H9 (cell line): ENCODE results near the gene OPN1SW. TPM values are rescaled to one million over a fixed set of nuclear protein-coding genes. Genes with fewer than 3 reads are reported as not detected.

Source experiments
- DNase-seq: peaks from one replicate; pipeline ENCODE4 v3.0.0-alpha.2; 2017
- H2AFZ ChIP-seq: one replicate; pipeline ENCODE4 v1.6.1; 2013; ENCODE audit warnings: mild to moderate bottlenecking, low read length, control low read depth, moderate library complexity
- H2AK5ac ChIP-seq: 2 replicates; pipeline ENCODE4 v1.6.1; 2013; ENCODE audit warnings: low read length, control low read depth, mixed read lengths; ENCODE audit not compliant: insufficient read length
- H2BK120ac ChIP-seq: one replicate; pipeline ENCODE4 v1.6.1; 2013; ENCODE audit warnings: low read depth, mild to moderate bottlenecking, low read length, control low read depth, inconsistent platforms; ENCODE audit not compliant: poor library complexity, severe bottlenecking
- H2BK12ac ChIP-seq: 2 replicates; pipeline ENCODE4 v1.6.1; 2013; ENCODE audit warnings: low read length, control low read depth, mixed read lengths, low read depth; ENCODE audit not compliant: insufficient read length
- H2BK15ac ChIP-seq: 2 replicates; pipeline ENCODE4 v1.6.1; 2013; ENCODE audit warnings: low read depth, low read length, control low read depth
- H2BK20ac ChIP-seq: one replicate; pipeline ENCODE4 v1.6.1; 2013; ENCODE audit warnings: low read depth, mild to moderate bottlenecking, low read length, control low read depth, inconsistent platforms; ENCODE audit not compliant: poor library complexity, severe bottlenecking
- H2BK5ac ChIP-seq: 2 replicates; pipeline ENCODE4 v1.6.1; 2013; ENCODE audit warnings: low read length, control low read depth, mixed read lengths; ENCODE audit not compliant: insufficient read length
- H3K14ac ChIP-seq: 2 replicates; pipeline ENCODE4 v1.6.1; 2013; ENCODE audit warnings: low read length, control low read depth; ENCODE audit not compliant: insufficient read depth
- H3K18ac ChIP-seq: 2 replicates; pipeline ENCODE4 v1.6.1; 2013; ENCODE audit warnings: low read depth, mild to moderate bottlenecking, mixed read lengths, low read length, control low read depth; ENCODE audit not compliant: insufficient read length
- H3K23ac ChIP-seq: 2 replicates; pipeline ENCODE4 v1.6.1; 2013; ENCODE audit warnings: low read length, control low read depth, mixed read lengths, low read depth; ENCODE audit not compliant: insufficient read length
- H3K23me2 ChIP-seq: 2 replicates; pipeline ENCODE4 v1.6.1; 2013; ENCODE audit warnings: low read depth, mild to moderate bottlenecking, mixed read lengths, low read length, control low read depth; ENCODE audit not compliant: insufficient read length, poor library complexity, severe bottlenecking
- H3K27ac ChIP-seq: 2 replicates; pipeline ENCODE4 v1.5.1; 2013; ENCODE audit warnings: low read length, control low read depth, mixed read lengths, low read depth; ENCODE audit not compliant: insufficient read length
- H3K27me3 ChIP-seq: 2 replicates; pipeline ENCODE4 v1.6.1; 2013; ENCODE audit warnings: low read length, control low read depth, inconsistent platforms; ENCODE audit not compliant: insufficient read depth
- H3K4ac ChIP-seq: 2 replicates; pipeline ENCODE4 v1.6.1; 2013; ENCODE audit warnings: low read depth, mild to moderate bottlenecking, control low read depth, inconsistent platforms, low read length, moderate library complexity
- H3K4me1 ChIP-seq: 2 replicates; pipeline ENCODE4 v1.6.1; 2013; ENCODE audit warnings: low read length, control low read depth, inconsistent platforms; ENCODE audit not compliant: insufficient read depth
- H3K4me2 ChIP-seq: 2 replicates; pipeline ENCODE4 v1.6.1; 2013; ENCODE audit warnings: low read length, control low read depth, mixed read lengths; ENCODE audit not compliant: insufficient read length, insufficient read depth
- H3K56ac ChIP-seq: 2 replicates; pipeline ENCODE4 v1.6.1; 2013; ENCODE audit warnings: low read depth, mild to moderate bottlenecking, mixed read lengths, low read length, control low read depth; ENCODE audit not compliant: insufficient read length
- H3K79me1 ChIP-seq: 2 replicates; pipeline ENCODE4 v1.6.1; 2013; ENCODE audit warnings: low read depth, mild to moderate bottlenecking, moderate library complexity, low read length, control low read depth, inconsistent platforms; ENCODE audit not compliant: insufficient read depth, poor library complexity, severe bottlenecking
- H3K79me2 ChIP-seq: 2 replicates; pipeline ENCODE4 v1.6.1; 2013; ENCODE audit warnings: low read length, control low read depth, inconsistent platforms; ENCODE audit not compliant: insufficient read depth
- H3K9ac ChIP-seq: 2 replicates; pipeline ENCODE4 v1.6.1; 2013; ENCODE audit warnings: low read length, control low read depth, mixed read lengths; ENCODE audit not compliant: insufficient read length; ENCODE audit errors: extremely low read depth
- H3K9me3 ChIP-seq: one replicate; pipeline ENCODE4 v1.6.1; 2013; ENCODE audit warnings: low read depth, low read length, inconsistent platforms; ENCODE audit not compliant: control insufficient read depth
- H3T11ph ChIP-seq: one replicate; pipeline ENCODE4 v1.6.1; 2013; ENCODE audit warnings: mild to moderate bottlenecking, low read length, control low read depth, inconsistent platforms
- H4K20me1 ChIP-seq: one replicate; pipeline ENCODE4 v1.6.1; 2013; ENCODE audit not compliant: control insufficient read depth, insufficient read length, insufficient read depth
- H4K5ac ChIP-seq: 2 replicates; pipeline ENCODE4 v1.6.1; 2013; ENCODE audit warnings: low read depth, mild to moderate bottlenecking, mixed read lengths, low read length, control low read depth; ENCODE audit not compliant: insufficient read length
- H4K8ac ChIP-seq: replicated peaks from 2 replicates; pipeline ENCODE4 v1.6.1; 2013; ENCODE audit warnings: low read length, control low read depth, mixed read lengths, low read depth; ENCODE audit not compliant: insufficient read length
- H4K91ac ChIP-seq: 2 replicates; pipeline ENCODE4 v1.6.1; 2013; ENCODE audit warnings: low read depth, mild to moderate bottlenecking, moderate library complexity, mixed read lengths, low read length, control low read depth; ENCODE audit not compliant: insufficient read length
- H3K27ac Mint-ChIP-seq, 3 experiments: 2 replicates in 2 of 3; 3 replicates in 1 of 3; pipeline ENCODE4 v1.8.0; 2020 to 2021; ENCODE audit warnings: mixed read lengths in 3 of 3, mild to moderate bottlenecking in 1 of 3, moderate library complexity in 1 of 3
- H3K27me3 Mint-ChIP-seq: 2 replicates; pipeline ENCODE4 v1.8.0; 2021; ENCODE audit warnings: low read depth, mild to moderate bottlenecking, moderate library complexity, mixed read lengths
- H3K36me3 Mint-ChIP-seq, 3 experiments: 2 replicates in 2 of 3; 3 replicates in 1 of 3; pipeline ENCODE4 v1.8.0; 2020 to 2021; ENCODE audit warnings: low read depth in 3 of 3, mixed read lengths in 3 of 3; ENCODE audit not compliant: insufficient read depth in 1 of 3
- H3K4me1 Mint-ChIP-seq, 2 experiments: 2 replicates each; pipeline ENCODE4 v1.8.0; 2020; ENCODE audit warnings: mixed read lengths in 2 of 2
- H3K4me3 Mint-ChIP-seq, 2 experiments: 2 replicates in 1 of 2; 3 replicates in 1 of 2; pipeline ENCODE4 v1.8.0; 2020 to 2021; ENCODE audit warnings: mild to moderate bottlenecking in 2 of 2, mixed read lengths in 2 of 2, moderate library complexity in 1 of 2
- H3K9me3 Mint-ChIP-seq, 2 experiments: 2 replicates in 1 of 2; 3 replicates in 1 of 2; pipeline ENCODE4 v1.8.0; 2020; ENCODE audit warnings: mild to moderate bottlenecking in 2 of 2, mixed read lengths in 2 of 2, moderate library complexity in 1 of 2
- CTCF ChIP-seq: fragments of 200-600 bp; sonication (generic); conservative IDR thresholded peaks from 3 replicates; pipeline ENCODE4 v1.8.0; 2021; ENCODE audit warnings: antibody characterized with exemption, mild to moderate bottlenecking
- WGBS: extraction: QIAGEN DNeasy Blood & Tissue Kit; methylation state at CpG from one replicate; pipeline ENCODE4 v1.1.7; 2013; ENCODE audit warnings: missing lambda C conversion rate, low lambda C conversion rate, mixed read lengths; ENCODE audit not compliant: insufficient read length; ENCODE audit errors: extremely low coverage; 5-methylcytosine and 5-hydroxymethylcytosine counted together
- total RNA-seq: library from RNA; stranded (reverse); gene quantifications from 2 replicates; pipeline ENCODE4 v1.2.1, GENCODE V29; 2021

Gene OPN1SW
- total RNA-seq, 1 experiment from 2014 or later = not detected

GRCh38 chr7:128809363-128809762, 33.8 kb upstream of the OPN1SW start:
- no CpG with 5 or more reads among the region's 3 CpGs for WGBS
- Histone ChIP-seq H3K4me1 (0 out of 2 replicates have a peak, but pooled peaks cover 3% of the 10 kb centered on the region), H2AK5ac (no peak overlapping the region), H3K4me2 (no peak overlapping the region), H2BK20ac (no peak overlapping the region), H4K5ac (no peak overlapping the region), H3K9ac (no peak overlapping the region), H3K14ac (no peak overlapping the region), H2BK120ac (no peak overlapping the region), H3K79me2 (no peaks in the 10 kb centered on the region), H3K23me2 (no peaks in the 10 kb centered on the region), H3K9me3 (no peaks in the 10 kb centered on the region), H3K4ac (no peak overlapping the region), H2BK5ac (no peak overlapping the region), H2BK12ac (no peak overlapping the region), H3K79me1 (no peaks in the 10 kb centered on the region), H2AFZ (no peak overlapping the region), H3K27me3 (no peaks in the 10 kb centered on the region), H4K20me1 (no peaks in the 10 kb centered on the region), H3K56ac (no peak overlapping the region), H3K27ac (no peak overlapping the region), H3T11ph (no peak overlapping the region), H2BK15ac (no peak overlapping the region), H4K8ac (no peak overlapping the region), H4K91ac (no peak overlapping the region), H3K18ac (no peak overlapping the region), H3K23ac (no peak overlapping the region)
- no peak overlapping the region for H3K4me3 Mint-ChIP-seq
- no peaks in the 10 kb centered on the region for H3K9me3 Mint-ChIP-seq
- no peaks in the 10 kb centered on the region for H3K27me3 Mint-ChIP-seq
- H3K4me1 Mint-ChIP-seq = peaks cover 4 to 6% of the 10 kb centered on the region in 2 experiments
- no peak for TF ChIP-seq CTCF
- peaks cover 18 to 51% (median 35%) of the 10 kb centered on the region in 3 experiments; a peak in 6 of 7 replicates for H3K36me3 Mint-ChIP-seq
- no peak for DNase-seq
- H3K27ac Mint-ChIP-seq = peak overlapping the region in 1 of 3 experiments; percentile 25; a peak in 1 of 7 replicates
